SHP77 (cell line): ENCODE measurements around the gene PIGK.
A peak's percentile ranks its signal among the peaks of the same experiment; 100 is the strongest.
"Not testable (repeated sequence)": the region's sequence is repeated elsewhere in the genome, so short reads cannot be mapped to it uniquely, and the experiment has no call there.

Source experiments
- DNase-seq, 2 experiments: peaks; one replicate each; lab custom pipeline; 2025; lab: John Stamatoyannopoulos, UW

PIGK gene

GRCh38 chr1:77219166-77219887, at the start of gene PIGK:
PIGK (minus strand) TSS chr1:77219430; CDS start chr1:77219402, 28 bp downstream.
- peak; percentile 77 to 79 for DNase-seq

- no peak for DNase-seq
Measured at GRCh38 chr1:77267035-77267434, 47.8 kb upstream of the PIGK start.

GRCh38 chr1:77265180-77265579, 46.0 kb upstream of the PIGK start:
- no peak for DNase-seq

GRCh38 chr1:77263708-77264107, 44.5 kb upstream of the PIGK start:
- no peak for DNase-seq

GRCh38 chr1:77253211-77253610, 34.0 kb upstream of the PIGK start:
- DNase-seq, result no peak

- DNase-seq, result no peak
Measured at GRCh38 chr1:77250126-77250525, 30.9 kb upstream of the PIGK start.

GRCh38 chr1:77245830-77246229, 26.6 kb upstream of the PIGK start:
- no peak for DNase-seq

GRCh38 chr1:77239311-77239710, 20.1 kb upstream of the PIGK start:
- no peak for DNase-seq

- DNase-seq, result no peak
Measured at GRCh38 chr1:77238462-77238861, 19.2 kb upstream of the PIGK start.

- no peak for DNase-seq
Measured at GRCh38 chr1:77234943-77235342, 15.7 kb upstream of the PIGK start.

GRCh38 chr1:77234096-77234495, 14.9 kb upstream of the PIGK start:
- DNase-seq, result no peak

- no peak for DNase-seq
Measured at GRCh38 chr1:77232829-77233228, 13.6 kb upstream of the PIGK start.

- DNase-seq, result no peak
Measured at GRCh38 chr1:77230051-77230450, 10.8 kb upstream of the PIGK start.

GRCh38 chr1:77228836-77229235, 9.6 kb upstream of the PIGK start:
- DNase-seq, result no peak

GRCh38 chr1:77227381-77227780, 8.2 kb upstream of the PIGK start:
- DNase-seq, result no peak

- no peak for DNase-seq
Measured at GRCh38 chr1:77222496-77222895, 3.3 kb upstream of the PIGK start.

- DNase-seq, result no peak
Measured at GRCh38 chr1:77220687-77221463, 1.6 kb upstream of the PIGK start.

GRCh38 chr1:77218477-77219165, 609 bp downstream of the PIGK start:
- DNase-seq, result no peak

- DNase-seq, result not testable (repeated sequence)
Measured at GRCh38 chr1:77204043-77204442, 15.2 kb downstream of the PIGK start.

GRCh38 chr1:77202751-77203150, 16.5 kb downstream of the PIGK start:
- DNase-seq, result no peak

- DNase-seq, result no peak
Measured at GRCh38 chr1:77200806-77201205, 18.4 kb downstream of the PIGK start.

- no peak for DNase-seq
Measured at GRCh38 chr1:77200293-77200692, 18.9 kb downstream of the PIGK start.

- DNase-seq, result no peak
Measured at GRCh38 chr1:77197351-77197750, 21.9 kb downstream of the PIGK start.
